GM18873 (cell line): ENCODE measurements around the gene CAMK2B.

ENCODE experiments used
- ATAC-seq: cut with Tn5 transposase; IDR thresholded peaks from one replicate; pipeline ENCODE4 v1.9.1; 2021; ENCODE audit warnings: mild to moderate bottlenecking, moderate library complexity, moderate number of reproducible peaks; ENCODE audit not compliant: unreplicated experiment, low FRiP score

The CAMK2B gene

DNA sequence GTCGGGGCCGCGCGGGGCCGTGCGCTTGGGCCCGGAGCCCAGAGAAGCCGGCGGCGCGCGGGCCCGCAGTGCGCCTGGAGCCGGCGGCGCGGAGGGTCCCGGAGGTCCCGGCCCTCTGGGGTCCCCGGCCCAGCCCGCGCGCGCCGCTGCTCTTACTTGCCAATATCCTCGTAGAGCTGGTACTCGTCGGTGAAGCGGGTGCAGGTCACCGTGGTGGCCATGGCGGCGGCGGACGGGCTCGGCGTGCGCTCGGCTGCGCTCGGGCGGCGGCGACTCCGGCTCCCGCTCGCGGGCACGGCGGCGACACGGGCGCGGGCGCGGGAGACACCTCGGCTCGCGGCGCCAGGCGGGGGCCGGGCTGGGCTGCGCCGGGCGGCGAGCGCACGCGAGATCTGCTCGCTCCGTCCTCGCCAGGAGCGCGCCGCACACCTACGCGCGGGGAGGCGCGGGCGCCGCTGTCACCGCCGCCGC lies at the start of gene CAMK2B:
CAMK2B (minus strand) TSS at position 394 of the 471 bp plus-strand sequence; CDS start at position 221, 173 bp downstream.
- ATAC-seq: no peak

DNA sequence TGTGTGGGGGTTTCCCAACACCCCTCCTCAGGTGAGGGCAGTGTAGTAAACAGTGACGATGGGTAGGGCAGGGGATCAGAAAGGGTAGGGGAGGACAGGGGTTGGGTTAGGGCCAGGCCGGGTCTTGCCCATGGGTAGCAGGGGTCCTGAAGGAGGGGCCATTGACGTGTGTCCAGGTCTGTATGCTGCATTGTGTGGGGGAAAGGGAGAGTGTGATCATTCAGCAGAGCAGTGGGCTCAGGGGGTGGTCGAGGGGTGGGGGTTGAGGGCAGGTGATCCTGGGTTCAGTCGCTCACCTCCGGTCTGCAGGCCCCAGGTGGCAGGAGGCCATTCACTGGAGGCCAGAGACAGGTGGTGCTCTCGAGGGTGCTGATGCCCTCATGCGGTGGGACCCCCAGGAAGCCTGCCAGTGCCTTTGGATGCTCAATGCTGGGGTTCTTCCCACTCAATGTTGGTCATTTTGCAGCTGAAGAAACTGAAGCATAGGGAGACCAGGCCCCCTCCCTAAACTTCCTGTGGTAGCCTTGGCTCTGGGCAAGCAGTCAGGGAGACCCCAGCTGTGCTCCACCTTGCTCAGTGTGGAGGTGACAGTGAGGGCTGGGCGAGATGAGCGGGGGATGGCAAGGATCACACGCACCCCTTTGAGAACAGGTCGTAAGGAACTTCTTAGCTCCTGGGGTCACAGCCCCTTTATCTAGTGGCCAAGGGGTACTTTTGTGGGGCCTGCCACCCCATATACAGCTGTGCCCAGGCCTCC lies 48.8 kb upstream of the CAMK2B start:
- no peak for ATAC-seq

DNA sequence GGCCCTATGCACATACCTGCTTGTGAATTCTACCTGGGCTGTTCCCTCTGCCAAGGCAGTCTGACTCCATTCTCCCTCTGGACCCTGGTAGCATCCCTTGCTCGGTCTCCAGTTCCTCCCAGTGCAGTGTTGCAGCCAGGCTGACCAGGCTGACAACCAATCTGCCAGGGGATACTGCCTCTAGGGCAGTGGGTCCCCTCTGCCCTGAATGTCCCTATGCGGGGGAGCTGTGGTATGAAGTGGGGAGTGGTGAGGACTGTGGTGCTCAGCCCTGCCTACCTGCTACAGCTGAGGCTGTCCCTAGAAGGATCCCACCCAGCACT lies 48.0 kb upstream of the CAMK2B start:
- ATAC-seq: no peak

DNA sequence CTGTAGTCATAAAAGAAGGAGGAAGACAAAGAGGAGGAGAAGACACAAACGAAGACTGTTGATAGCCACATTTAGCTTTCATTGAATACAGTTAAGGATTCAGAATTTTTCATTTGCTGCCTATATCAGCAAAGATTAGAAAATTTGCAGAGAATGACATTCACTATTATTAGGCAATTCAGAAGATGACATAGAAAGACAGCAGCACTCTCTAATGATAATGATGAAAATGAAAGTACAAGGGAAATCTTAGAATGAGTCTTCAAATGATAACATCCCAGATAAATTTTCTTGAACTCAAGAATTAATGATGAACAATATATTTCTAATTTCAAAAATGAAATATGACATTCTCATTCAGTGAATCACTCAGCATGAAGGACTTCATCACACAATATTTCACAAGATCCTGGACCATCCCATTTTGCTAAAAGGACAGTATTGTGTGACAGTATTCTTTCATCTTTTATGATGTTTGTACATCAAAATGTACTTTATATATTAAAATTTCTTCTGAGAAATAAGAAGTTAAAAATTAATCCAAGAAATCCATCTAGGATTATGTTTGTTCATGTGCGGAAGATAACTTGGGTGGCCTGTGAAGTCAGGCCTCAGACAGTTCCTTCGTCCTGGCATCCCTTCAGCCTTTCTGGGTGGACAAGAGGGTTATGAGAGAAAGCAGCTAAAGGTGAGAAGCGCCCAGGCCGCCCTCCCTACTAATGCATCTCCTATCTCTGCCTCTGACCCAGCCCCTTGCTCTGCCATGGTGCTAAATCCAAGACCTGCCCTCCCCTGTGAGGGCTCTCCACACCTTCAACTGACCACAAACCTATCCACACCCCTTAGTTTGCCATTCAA lies 47.4 kb upstream of the CAMK2B start:
- ATAC-seq: no peak

DNA sequence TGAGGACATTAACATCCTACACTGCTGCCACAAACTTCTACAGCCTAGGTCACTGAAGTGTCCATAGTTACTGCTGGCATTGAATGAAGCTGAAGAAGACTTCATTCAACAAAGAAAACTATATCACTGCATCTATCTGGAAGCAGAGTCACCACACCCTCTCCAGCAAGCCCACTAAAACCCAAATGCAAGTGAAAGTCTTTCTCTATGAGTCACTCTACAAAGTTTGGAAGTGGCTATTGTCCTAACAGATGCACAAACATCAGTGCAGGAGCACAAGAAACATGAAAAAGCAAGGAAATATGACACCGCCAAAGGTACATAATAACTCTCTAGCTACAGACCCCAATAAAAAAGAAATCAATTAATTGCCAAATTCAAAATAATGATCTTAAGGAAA lies 43.5 kb upstream of the CAMK2B start:
- ATAC-seq: no peak

DNA sequence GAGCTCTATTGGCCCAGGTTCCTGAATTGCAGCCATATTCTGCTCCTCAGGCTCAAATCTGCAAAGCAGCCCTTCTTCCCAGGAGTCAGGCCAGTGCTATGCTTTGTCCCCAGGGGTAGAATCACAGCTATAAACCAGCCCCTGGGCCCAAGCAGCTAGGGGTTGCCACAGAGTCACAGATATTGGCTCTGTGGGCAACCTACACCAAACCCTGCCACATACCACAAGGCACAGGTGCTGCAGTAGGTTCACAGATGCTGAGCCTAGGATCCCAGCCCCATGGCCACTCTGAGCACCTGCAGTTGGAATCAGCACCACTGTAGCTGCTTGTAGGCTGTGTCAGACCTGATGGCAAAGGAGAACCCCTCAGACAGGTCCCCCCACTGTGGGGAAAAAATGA lies 43.1 kb upstream of the CAMK2B start:
- ATAC-seq: no peak

DNA sequence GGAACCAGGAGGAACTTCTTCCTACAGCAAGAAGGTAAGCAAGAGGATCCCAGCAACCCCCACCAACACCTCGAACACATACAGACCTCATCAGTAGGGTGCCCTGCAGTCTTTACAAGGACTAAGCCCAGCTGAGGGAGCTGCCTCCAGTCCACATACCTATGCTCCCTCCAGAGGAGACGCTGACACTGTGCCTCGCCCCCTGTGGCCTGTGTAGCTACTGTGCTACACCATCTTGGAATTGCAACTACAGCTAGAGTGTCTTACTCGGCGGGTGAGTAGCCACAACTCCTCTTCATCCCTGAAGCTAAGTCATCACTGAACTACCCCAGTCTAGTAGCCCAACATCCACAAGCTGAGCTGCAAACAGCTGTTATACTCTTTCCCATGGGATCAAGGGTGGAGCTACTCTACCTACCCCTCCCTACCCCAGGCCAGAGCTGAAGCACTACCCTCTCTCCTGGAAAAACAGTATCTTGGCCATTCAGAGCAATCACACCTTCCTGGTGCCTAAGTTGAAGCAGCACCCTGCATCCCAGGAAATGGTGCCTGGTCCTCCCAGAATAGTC lies 42.2 kb upstream of the CAMK2B start:
- no peak for ATAC-seq

DNA sequence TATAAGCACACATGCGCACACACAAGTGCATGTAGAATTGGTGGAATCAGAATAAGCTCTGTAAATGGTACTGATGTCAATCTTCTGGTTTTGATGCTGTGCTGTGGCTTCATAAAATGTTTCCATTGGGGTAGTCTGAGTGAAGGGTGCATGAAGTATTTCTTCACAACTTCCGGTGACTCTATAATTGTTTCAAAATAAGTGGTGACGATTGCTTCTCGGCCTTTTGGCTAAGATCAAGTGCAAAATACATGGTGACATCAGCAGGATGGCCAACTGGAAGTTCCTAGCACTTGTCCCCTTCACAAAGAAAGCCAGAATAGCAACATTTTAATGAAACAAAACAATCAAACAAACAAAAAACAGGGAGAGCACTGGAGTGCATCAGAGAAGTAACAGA lies 41.6 kb upstream of the CAMK2B start:
- no peak for ATAC-seq

DNA sequence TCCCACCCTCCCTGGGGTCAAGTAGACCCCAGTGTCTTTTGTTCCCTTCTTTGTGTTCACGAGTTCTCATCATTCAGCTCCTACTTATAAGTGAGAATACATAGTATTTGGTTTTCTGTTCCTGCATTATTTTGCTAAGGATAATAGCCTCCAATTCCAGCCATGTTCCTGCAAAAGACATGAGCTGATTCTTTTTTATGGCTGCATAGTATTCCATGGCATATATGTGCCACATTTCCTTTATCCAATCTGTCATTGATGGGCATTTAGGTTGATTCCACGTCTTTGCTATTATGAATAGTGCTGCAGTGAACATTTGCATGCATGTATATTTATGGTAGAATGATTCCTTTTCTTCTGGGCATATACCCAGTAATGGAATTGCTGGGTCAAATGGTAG lies 28.3 kb upstream of the CAMK2B start:
- no peak for ATAC-seq

DNA sequence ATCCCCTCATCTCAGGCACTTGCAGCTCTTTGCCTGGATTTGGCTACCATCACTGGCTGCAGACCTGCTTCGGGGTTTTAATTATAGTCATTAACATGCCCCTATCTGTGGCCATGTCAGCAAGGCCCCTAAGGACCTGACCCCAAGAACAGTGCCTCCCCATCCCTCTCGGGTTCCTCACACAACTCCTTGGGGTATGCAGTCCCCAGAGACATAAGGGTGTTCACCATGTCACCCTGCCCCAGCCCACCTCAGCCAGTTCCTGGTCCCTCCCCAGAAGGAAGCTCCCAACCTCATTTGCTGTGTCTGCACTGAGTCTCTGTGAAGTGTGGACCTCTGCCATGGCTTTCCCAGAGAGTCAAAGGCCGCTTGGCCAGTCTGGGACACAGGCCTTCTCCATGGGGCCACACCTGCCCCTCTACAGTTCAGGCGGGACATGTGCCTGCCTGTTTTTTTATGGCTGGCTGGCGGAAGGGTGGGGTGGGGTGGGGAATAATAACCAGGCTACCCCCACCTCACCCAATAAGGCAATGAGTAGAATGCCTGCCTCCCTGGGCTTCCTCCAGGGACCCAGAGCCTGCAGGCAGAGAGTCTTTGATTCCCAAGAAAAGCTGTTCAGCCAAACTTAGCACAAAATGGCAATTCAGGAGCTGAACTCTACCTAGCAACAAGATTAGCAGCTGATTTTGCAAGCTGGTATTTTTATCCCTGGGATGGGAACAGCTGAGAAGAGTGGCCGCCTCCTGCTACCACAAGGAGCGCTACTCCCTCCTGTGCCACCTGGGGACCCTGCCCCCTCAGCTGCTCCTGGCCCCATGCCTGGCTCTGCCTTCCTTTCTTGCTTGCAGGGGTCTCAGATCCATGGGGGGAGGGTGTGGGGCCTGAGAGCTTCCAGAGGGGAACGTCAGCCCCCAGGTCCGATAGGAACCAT lies 23.7 kb upstream of the CAMK2B start:
- no peak for ATAC-seq

DNA sequence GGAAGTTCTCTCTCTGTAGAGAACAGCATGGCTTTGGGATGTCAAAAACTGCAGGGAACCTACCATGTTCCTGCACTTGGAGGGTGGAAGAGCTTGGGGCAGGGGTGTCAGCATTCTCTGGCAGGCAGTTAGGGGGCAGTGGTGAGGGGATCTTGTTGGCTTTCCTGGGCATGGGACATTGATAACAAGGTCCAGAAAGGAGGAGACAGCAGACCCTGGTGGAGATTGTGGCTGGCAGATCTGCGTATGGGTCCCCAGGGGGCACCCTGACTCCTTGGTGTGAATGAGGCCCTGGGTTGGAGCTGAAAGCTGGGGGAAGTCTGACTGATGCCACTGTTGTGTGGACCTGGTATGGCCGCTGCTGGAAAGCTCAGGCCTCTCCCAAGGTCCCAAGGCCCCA lies 22.9 kb upstream of the CAMK2B start:
- ATAC-seq: no peak

DNA sequence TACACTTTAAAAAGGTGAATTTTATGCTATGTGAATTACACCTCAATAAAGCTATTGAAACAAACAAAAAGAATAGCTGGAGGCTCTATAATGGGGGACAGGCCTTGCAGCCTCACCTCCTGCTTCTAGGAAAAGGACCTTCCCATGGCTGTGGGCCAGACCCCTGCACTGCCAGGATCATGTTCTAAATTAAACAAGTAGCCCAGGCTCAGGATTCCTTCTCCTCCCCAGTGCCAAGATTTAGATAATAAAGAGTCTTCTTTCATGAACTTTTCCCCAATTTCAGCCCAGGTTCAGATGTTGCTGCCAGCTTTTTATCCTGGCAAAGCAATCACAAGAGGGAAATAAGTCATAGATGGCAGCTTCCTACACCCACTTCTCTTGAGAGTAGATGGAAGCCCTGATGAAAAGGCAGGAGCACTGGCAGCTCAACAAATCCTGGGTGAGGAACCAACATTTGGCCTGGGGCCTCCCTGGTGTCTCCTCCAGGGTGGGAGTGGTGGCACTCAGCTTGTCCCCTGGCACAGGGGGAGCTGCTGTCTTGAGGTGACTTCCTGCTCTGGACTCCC lies 22.2 kb upstream of the CAMK2B start:
- no peak for ATAC-seq

DNA sequence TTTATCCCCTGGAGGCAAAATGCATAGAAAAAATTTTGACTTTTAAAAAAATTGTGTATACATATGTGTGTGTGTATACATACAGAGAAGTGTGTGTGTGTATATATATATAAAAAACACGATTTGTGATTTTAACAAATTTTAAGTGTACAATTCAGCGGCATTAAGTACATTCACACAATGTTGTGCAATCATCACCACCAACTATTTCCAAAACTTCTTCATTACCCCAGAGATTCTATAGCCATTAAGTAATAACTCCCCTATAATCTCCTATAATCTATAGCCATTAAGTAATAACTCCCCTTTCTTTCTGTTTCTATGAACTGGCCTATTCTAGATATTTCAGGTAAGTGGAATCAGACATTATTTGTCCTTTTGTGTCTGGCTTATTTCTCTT lies 20.7 kb upstream of the CAMK2B start:
- ATAC-seq: no peak

DNA sequence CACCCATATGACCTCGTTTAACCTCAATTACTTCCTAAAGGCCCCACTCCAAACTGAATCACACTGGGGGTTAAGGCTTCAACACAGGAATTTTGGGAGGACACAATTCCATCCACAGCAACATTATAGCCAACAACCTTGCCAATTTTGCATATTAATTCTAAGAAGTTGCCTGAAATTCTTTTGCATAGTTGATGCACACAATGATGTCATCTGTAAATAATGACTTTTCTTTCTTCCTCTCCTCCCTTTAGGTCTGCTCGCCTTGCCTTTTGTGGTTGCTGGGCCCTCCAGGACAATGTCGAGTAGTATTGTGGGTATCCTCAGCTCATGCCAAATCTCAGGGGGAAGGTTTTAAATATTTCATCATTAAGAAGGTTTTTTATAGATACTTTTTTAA lies 16.0 kb upstream of the CAMK2B start:
- no peak for ATAC-seq

DNA sequence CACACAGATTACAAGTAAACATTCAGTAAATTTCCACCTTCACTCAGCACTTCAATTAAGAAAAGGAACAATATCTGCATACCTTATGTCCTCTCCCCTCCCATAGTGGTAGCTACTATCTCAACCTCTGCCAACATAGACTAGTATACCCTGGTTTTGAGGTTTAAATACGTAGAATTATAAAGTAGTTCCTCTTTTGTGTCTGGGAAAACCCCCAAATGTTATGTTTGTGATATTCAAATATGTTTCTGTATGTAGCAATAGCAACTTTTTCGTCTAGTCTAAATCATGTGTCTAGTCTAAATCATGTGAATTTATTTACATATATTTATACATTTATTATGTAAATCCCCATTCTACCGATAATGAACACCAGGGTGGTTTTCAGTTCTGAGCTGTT lies 13.2 kb upstream of the CAMK2B start:
- ATAC-seq: no peak

DNA sequence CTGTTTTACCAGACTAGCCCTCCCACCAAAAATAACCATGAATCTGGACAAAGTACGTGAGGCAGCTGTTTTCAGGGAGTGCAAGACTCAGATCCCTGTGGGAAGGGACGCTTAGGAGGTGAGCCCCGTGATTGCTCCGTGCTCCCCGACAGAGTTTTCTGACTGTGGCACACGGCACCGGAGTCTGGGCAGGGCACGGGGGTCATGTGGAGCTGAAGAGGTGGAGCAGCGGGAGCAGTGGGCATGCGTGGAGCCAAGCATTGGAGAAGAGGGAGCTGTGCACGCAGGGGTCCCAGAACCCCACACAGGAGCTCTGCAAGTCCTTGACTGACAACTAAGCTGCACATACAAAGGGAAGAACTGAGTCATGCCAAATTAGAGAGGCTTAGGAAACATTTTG lies 11.1 kb upstream of the CAMK2B start:
- no peak for ATAC-seq

DNA sequence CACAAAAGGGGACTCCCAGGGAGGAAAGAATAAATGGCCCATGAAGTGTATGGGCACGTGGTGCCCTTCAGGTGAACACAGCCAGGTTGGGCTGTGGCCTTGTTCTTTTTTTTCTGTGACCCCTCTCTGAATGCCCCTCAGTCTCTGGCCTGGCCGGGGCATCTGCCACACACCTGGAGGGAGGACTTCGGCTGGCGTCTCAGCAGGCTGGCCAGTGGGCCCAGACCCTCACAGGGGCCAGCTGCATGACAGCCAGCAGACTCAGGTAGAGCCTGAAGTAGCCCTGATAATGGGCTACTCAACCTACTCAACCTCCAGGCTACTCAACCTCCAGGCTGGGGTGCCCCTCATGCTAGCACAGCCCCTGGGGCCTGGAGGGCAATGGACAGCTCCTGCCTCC lies 9.8 kb upstream of the CAMK2B start:
- no peak for ATAC-seq

DNA sequence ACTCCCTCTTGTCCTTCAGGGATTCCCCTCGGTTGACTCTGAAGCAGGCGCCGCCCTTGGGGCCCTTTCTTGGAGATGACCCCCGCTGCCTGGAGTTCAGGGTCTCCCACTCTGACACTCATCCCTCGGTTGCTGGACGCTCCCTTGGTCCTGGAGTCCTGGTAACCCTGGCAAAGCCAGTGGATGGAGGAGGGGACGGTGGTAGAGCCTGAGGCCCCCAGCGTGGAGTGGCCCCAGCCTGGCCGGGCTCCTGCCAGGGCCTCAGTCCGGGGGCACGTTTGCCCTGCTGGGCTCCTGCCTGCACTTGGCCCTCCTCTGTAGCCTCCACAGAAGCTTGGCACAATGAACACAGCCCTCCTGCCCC lies 9.3 kb upstream of the CAMK2B start:
- no peak for ATAC-seq

DNA sequence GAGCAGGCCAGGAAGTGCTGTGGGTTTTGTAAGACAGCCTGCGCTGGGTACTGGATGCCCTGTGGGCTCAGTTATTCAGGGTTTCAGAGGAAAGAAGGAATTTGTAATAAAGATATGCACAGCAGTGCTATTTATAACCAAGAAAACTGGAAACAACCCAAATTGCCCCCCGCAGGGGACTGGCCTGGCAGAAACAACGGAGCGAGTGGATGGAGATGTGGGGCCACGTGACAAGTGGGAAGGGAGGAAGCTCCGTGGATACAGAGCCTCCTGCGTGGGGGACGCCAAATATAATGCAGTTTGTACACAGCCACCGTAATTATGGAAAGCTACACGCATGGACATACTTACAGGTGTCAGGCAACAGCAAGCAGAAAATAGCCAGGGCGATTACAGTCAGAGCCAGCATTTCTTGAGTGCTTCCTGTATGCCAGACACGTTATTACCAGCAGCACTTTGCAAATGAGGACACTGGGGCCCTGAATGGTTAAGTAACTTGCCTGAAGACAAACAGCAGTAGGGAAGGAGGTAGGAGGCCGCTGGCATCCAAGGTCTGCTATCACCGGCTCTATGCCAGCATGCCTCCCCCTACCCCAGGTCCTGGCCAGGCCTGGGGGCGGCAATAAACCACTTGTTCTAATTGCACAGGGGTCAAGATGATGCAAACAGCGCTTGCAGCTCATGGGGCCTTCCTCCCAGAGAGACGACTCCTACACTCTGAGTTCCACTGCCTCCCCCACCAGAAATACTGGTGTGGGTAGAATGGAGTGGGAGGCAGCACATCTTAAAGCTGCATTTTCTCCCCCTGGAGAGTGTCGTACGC lies 8.7 kb upstream of the CAMK2B start:
- no peak for ATAC-seq
